GM12878 (cell line): ENCODE results near the gene BCKDHB. TPM values are rescaled to one million over a fixed set of nuclear protein-coding genes. Genes with fewer than 3 reads are reported as not detected.
A peak's percentile ranks its signal among the peaks of the same experiment; 100 is the strongest.

ENCODE experiments used
- ATAC-seq: fragments of 200-7000 bp; cut with Tn5 transposase; 3 replicates; pipeline ENCODE4 v1.9.1; 2020; ENCODE audit warnings: mild to moderate bottlenecking, moderate library complexity
- BruUV-seq: library from RNA; stranded (reverse); fragments of 400-500 nt; replicated peaks from 2 replicates; lab custom pipeline; 2021; lab: Mats Ljungman, UMichigan
- CTCF ChIA-PET: fragments of 300-600 bp; sonication (Branson Sonifier 250); formaldehyde crosslinking; extraction: SDS; loops from one replicate; lab custom pipeline; 2021; ENCODE audit warnings: inconsistent platforms; lab: Yijun Ruan, JAX
- POLR2A ChIA-PET: fragments of 350-600 bp; formaldehyde crosslinking; extraction: SDS; loops from one replicate; lab custom pipeline; 2021; ENCODE audit warnings: inconsistent platforms; lab: Charles Lee
- RAD21 ChIA-PET: fragments of 300-600 bp; sonication (Branson Sonifier 250); formaldehyde crosslinking; loops from one replicate; lab custom pipeline; 2023; ENCODE audit warnings: antibody characterized with exemption; ENCODE audit not compliant: unreplicated experiment; lab: Charles Lee
- SMC1A ChIA-PET: fragments of 300-600 bp; sonication (Branson Sonifier 250); formaldehyde crosslinking; loops from one replicate; lab custom pipeline; 2023; ENCODE audit not compliant: unreplicated experiment, uncharacterized antibody; lab: Charles Lee
- DNase-seq: peaks from one replicate; pipeline ENCODE4 v3.0.0-alpha.2; 2011; ENCODE audit warnings: low read depth, low spot score
- FAIRE-seq: peaks from 3 replicates; lab custom pipeline; 2011; peaks lifted over from hg19 to GRCh38; lab: Jason Lieb, UNC
- H2AFZ ChIP-seq: 2 replicates; pipeline ENCODE4 v1.6.0; 2011; ENCODE audit warnings: low read depth, low read length, control low read depth; ENCODE audit not compliant: control insufficient read depth
- H3K27ac ChIP-seq: 2 replicates; pipeline ENCODE4 v1.5.1; 2011; ENCODE audit warnings: control low read depth; ENCODE audit not compliant: control insufficient read depth, insufficient read depth
- H3K27me3 ChIP-seq, 2 experiments: replicated peaks in 1 of 2; 2 replicates each; pipeline versions ENCODE4 v1.6.0 to v1.6.1; 2011; ENCODE audit warnings: low read length in 1 of 2; ENCODE audit not compliant: control insufficient read depth in 2 of 2, insufficient read depth in 2 of 2
- H3K36me3 ChIP-seq, 2 experiments: 2 replicates each; pipeline ENCODE4 v1.5.1; 2011; ENCODE audit warnings: low read length in 1 of 2; ENCODE audit not compliant: control insufficient read depth in 2 of 2, insufficient read depth in 2 of 2
- H3K4me1 ChIP-seq: 2 replicates; pipeline ENCODE4 v1.6.1; 2011; ENCODE audit warnings: mild to moderate bottlenecking, low read length, moderate library complexity, mixed read lengths; ENCODE audit not compliant: control insufficient read depth, insufficient read depth
- H3K4me2 ChIP-seq: 2 replicates; pipeline ENCODE4 v1.6.0; 2011; ENCODE audit warnings: control low read depth; ENCODE audit not compliant: control insufficient read depth, insufficient read depth
- H3K4me3 ChIP-seq: fragments of 200-600 bp; sonication (generic); 2 replicates; pipeline ENCODE4 v1.5.1; 2016
- H3K79me2 ChIP-seq: 2 replicates; pipeline ENCODE4 v1.6.0; 2011; ENCODE audit warnings: low read length; ENCODE audit not compliant: control insufficient read depth, insufficient read depth
- H3K9ac ChIP-seq: 2 replicates; pipeline ENCODE4 v1.8.0; 2011; ENCODE audit warnings: low read length, control low read depth, mixed read lengths; ENCODE audit not compliant: control insufficient read depth, insufficient read depth
- H3K9me3 ChIP-seq: replicated peaks from 3 replicates; pipeline ENCODE4 v1.5.1; 2011; ENCODE audit warnings: mild to moderate bottlenecking, low read length; ENCODE audit not compliant: control insufficient read depth, insufficient read depth
- H4K20me1 ChIP-seq: 2 replicates; pipeline ENCODE4 v1.6.0; 2011; ENCODE audit not compliant: control insufficient read depth, insufficient read depth
- BCL3 ChIP-seq: IDR thresholded peaks from 2 replicates; pipeline ENCODE4 v1.6.1; 2011; ENCODE audit warnings: borderline replicate concordance, low read depth, mild to moderate bottlenecking, moderate library complexity, low read length; ENCODE audit not compliant: insufficient read depth, poor library complexity, severe bottlenecking
- CBX5 ChIP-seq: sonication (generic); IDR thresholded peaks from 2 replicates; pipeline ENCODE4 v1.6.1; 2016; ENCODE audit warnings: low read depth, moderate library complexity, mild to moderate bottlenecking, inconsistent platforms
- GABPA ChIP-seq: IDR thresholded peaks from 2 replicates; pipeline ENCODE4 v1.6.1; 2014; ENCODE audit warnings: antibody characterized with exemption, low read depth, mild to moderate bottlenecking, inconsistent platforms
- HCFC1 ChIP-seq: fragments of 150-350 bp; IDR thresholded peaks from 2 replicates; pipeline ENCODE4 v1.6.1; 2014; ENCODE audit warnings: low read length
- NBN ChIP-seq: fragments of 450-650 bp; IDR thresholded peaks from 2 replicates; pipeline ENCODE4 v1.6.1; 2016
- POLR2AphosphoS5 ChIP-seq: IDR thresholded peaks from 2 replicates; pipeline ENCODE4 v1.6.1; 2011; ENCODE audit warnings: mild to moderate bottlenecking, low read length, inconsistent platforms
- RBBP5 ChIP-seq: fragments of 200-600 bp; sonication (generic); conservative IDR thresholded peaks from 2 replicates; pipeline ENCODE4 v1.6.1; 2016
- SREBF1 ChIP-seq: IDR thresholded peaks from 2 replicates; pipeline ENCODE4 v1.6.1; 2012; ENCODE audit warnings: mild to moderate bottlenecking, low read length
- SRF ChIP-seq, 2 experiments: IDR thresholded peaks; 2 replicates each; pipeline ENCODE4 v1.6.1; 2011; ENCODE audit warnings: low read depth in 2 of 2, low read length in 2 of 2, mild to moderate bottlenecking in 1 of 2, moderate library complexity in 1 of 2
- SUPT20H ChIP-seq: IDR thresholded peaks from 2 replicates; pipeline ENCODE4 v1.6.1; 2011; ENCODE audit warnings: low read depth, mild to moderate bottlenecking, low read length, moderate library complexity, borderline replicate concordance; ENCODE audit not compliant: control insufficient read depth
- TBL1XR1 ChIP-seq: IDR thresholded peaks from 2 replicates; pipeline ENCODE4 v1.6.1; 2012; ENCODE audit warnings: low read depth, low read length, improper control_type of control experiment
- ZBTB11 ChIP-seq: fragments of 450-650 bp; formaldehyde crosslinking; IDR thresholded peaks from 2 replicates; pipeline ENCODE4 v1.5.0; 2022; ENCODE audit warnings: mild to moderate bottlenecking, missing genetic modification characterization
- ZNF217 ChIP-seq: fragments of 450-650 bp; IDR thresholded peaks from 2 replicates; pipeline ENCODE4 v1.6.1; 2017; ENCODE audit warnings: antibody characterized with exemption, mild to moderate bottlenecking
- ZNF274 ChIP-seq: IDR thresholded peaks from one replicate; pipeline ENCODE4 v1.8.0; 2011; ENCODE audit not compliant: insufficient read length, insufficient read depth
- WGBS: methylation state at CpG from one replicate; pipeline ENCODE4 v1.1.6; 2016; ENCODE audit warnings: low lambda C conversion rate; ENCODE audit not compliant: insufficient replicate concordance, insufficient coverage; ENCODE audit errors: missing lambda C conversion rate; 5-methylcytosine and 5-hydroxymethylcytosine counted together
- in situ Hi-C: fragments of 300-500 bp; cut with MboI; formaldehyde crosslinking; loops from 9 replicates; pipeline ENCODE4 v1.14.3; 2018; ENCODE audit warnings: mixed read lengths
- intact Hi-C: fragments of 100-400 bp; cut with micrococcal nuclease; formaldehyde crosslinking; loops from one replicate; pipeline ENCODE4 v1.14.2; 2022; ENCODE audit not compliant: unreplicated experiment
- polyA plus RNA-seq, 11 experiments: library from polyadenylated mRNA; depleted of rRNA in 4 of 11; unstranded in 6 of 11; stranded (reverse) in 5 of 11; fragments of >200 nt; fragmentation: Nextera tagmentation in 4 of 11; fragmentation: Illumina TruSeq in 1 of 11; extraction: Ambion mirVana in 4 of 11; extraction: Trizol in 1 of 11; gene quantifications; 1 replicate in 1 of 11; 2 replicates in 10 of 11; pipeline versions ENCODE4 v1.2.1 to v1.2.3, GENCODE V29; 2011 to 2016; ENCODE audit warnings: inconsistent platforms in 2 of 11, missing spikeins in 2 of 11, low read depth in 1 of 11
- total RNA-seq, 4 experiments: library from RNA; depleted of rRNA in 3 of 4; stranded (reverse); fragments of >200 nt in 3 of 4; fragmentation: Illumina TruSeq in 1 of 4; extraction: Trizol in 1 of 4; gene quantifications; 2 replicates each; pipeline versions ENCODE4 v1.2.1 to v1.2.3, GENCODE V29; 2013 to 2021

BCKDHB gene
- total and polyA plus RNA-seq, 10 of the 15 experiments (the other 5 are each of a cell fraction or from before 2014, with no cell fraction given) = 12.9 to 57.1 (median 25.3) TPM

- no peak for DNase-seq
- no peak overlapping the region for H3K9ac ChIP-seq
- ChIA-PET RAD21 (no interaction called here), CTCF (no interaction called here), SMC1A (interaction anchor here (1.2 kb wide), 1 partner anchor 50 kb away, joined by 3 read pairs; no protein-coding TSS in a partner anchor), POLR2A (no interaction called here)
- no peaks in the 10 kb centered on the region for H3K9me3 ChIP-seq
- intact Hi-C loops = no loop called here
- no peaks in the 10 kb centered on the region for H3K27me3 ChIP-seq
- in situ Hi-C loops = no loop called here
- no peaks in the 10 kb centered on the region for H4K20me1 ChIP-seq
- no peak for TF ChIP-seq ZNF274
- no peak for TF ChIP-seq GABPA
- TF ChIP-seq NBN = no peak
- TF ChIP-seq HCFC1 = no peak
- no peak for TF ChIP-seq SRF (IDR thresholded peaks at IDR 0.05; ENCODE audit: low read depth in 2 of 2, low read length in 2 of 2)
- no peak for TF ChIP-seq SUPT20H
- no peak overlapping the region for H3K4me2 ChIP-seq
- no peak for FAIRE-seq
- no peak overlapping the region for H3K27ac ChIP-seq
- no peaks in the 10 kb centered on the region for H3K79me2 ChIP-seq
- no peaks in the 10 kb centered on the region; a peak in 1 of 4 replicates for H3K36me3 ChIP-seq
- H2AFZ ChIP-seq = no peak overlapping the region
- 76% methylated on average over 3 of the region's 3 CpGs for WGBS
- no TSS peak for BruUV-seq
- H3K4me1 ChIP-seq = no peaks in the 10 kb centered on the region
- ATAC-seq = no peak
- no peak overlapping the region for H3K4me3 ChIP-seq
Measured at GRCh38 chr6:80143419-80143937, 37.0 kb downstream of the BCKDHB start.

- 89% methylated on average over 4 of the region's 4 CpGs for WGBS
- Histone ChIP-seq H3K9ac (no peak overlapping the region), H3K4me1 (no peaks in the 10 kb centered on the region), H3K27me3 (no peaks in the 10 kb centered on the region), H2AFZ (no peak overlapping the region), H3K27ac (no peak overlapping the region), H4K20me1 (no peaks in the 10 kb centered on the region), H3K4me3 (no peak overlapping the region), H3K9me3 (no peaks in the 10 kb centered on the region), H3K4me2 (no peak overlapping the region), H3K36me3 (no peaks in the 10 kb centered on the region; a peak in 1 of 4 replicates), H3K79me2 (no peaks in the 10 kb centered on the region)
- no TSS peak for BruUV-seq
- CTCF ChIA-PET = interaction anchor here (0.9 to 1.3 kb wide), 2 partner anchors 11 to 39 kb away, joined by 3 read pairs; partner anchors contain the start of gene BCKDHB
- no peak for DNase-seq
- RAD21 ChIA-PET = no interaction called here
- POLR2A ChIA-PET = no interaction called here
- ATAC-seq = no peak
- in situ Hi-C loops (no loop called here), intact Hi-C loops (no loop called here)
- FAIRE-seq = peak; percentile 27
- SMC1A ChIA-PET = interaction anchor here (1.1 kb wide), 1 partner anchor 15 kb away, joined by 3 read pairs; no protein-coding TSS in a partner anchor
- TF ChIP-seq POLR2AphosphoS5 = no peak
- no peak for TF ChIP-seq SREBF1
- TF ChIP-seq ZNF217 = no peak
- TF ChIP-seq RBBP5 = no peak
- TF ChIP-seq CBX5 = no peak
- no peak for TF ChIP-seq BCL3
- no peak for TF ChIP-seq TBL1XR1
- no peak for TF ChIP-seq ZBTB11 (CRISPR knock-in tag)
Measured at GRCh38 chr6:80144753-80145315, 38.4 kb downstream of the BCKDHB start.
